A673 (cell line): ENCODE data around the gene OTOGL. TPM values are rescaled to one million over a fixed set of nuclear protein-coding genes. Genes with fewer than 3 reads are reported as not detected.

ENCODE experiments used
- BruUV-seq: library from RNA; stranded (reverse); fragments of 400-500 nt; replicated peaks from 2 replicates; lab custom pipeline; 2021; lab: Mats Ljungman, UMichigan
- CTCF ChIA-PET: fragments of 300-600 bp; sonication (Branson Sonifier 250); formaldehyde crosslinking; loops from one replicate; lab custom pipeline; 2022; ENCODE audit warnings: antibody characterized with exemption; lab: Charles Lee
- POLR2A ChIA-PET: fragments of 300-600 bp; sonication (Branson Sonifier 250); formaldehyde crosslinking; loops from one replicate; lab custom pipeline; 2022; ENCODE audit warnings: antibody characterized with exemption; ENCODE audit not compliant: low non-redundant PET; lab: Charles Lee
- DNase-seq: peaks from one replicate; pipeline ENCODE4 v3.0.0-alpha.2; 2015; ENCODE audit warnings: low spot score
- H3K27ac ChIP-seq: fragments of 200-600 bp; sonication (generic); 2 replicates; pipeline ENCODE4 v1.5.1; 2016; ENCODE audit warnings: mixed run types, low read depth, mild to moderate bottlenecking, mixed read lengths, antibody characterized with exemption, low read length; ENCODE audit not compliant: poor library complexity, severe bottlenecking
- H3K27me3 ChIP-seq: fragments of 200-600 bp; sonication (generic); replicated peaks from 2 replicates; pipeline ENCODE4 v1.6.1; 2017; ENCODE audit warnings: mixed run types, low read depth, mild to moderate bottlenecking, mixed read lengths, antibody characterized with exemption, low read length; ENCODE audit not compliant: insufficient read depth, poor library complexity
- H3K36me3 ChIP-seq: fragments of 200-600 bp; sonication (generic); 2 replicates; pipeline ENCODE4 v1.6.1; 2016; ENCODE audit warnings: mixed run types, mild to moderate bottlenecking, mixed read lengths, antibody characterized with exemption, low read length; ENCODE audit not compliant: insufficient read depth, poor library complexity, severe bottlenecking
- H3K4me1 ChIP-seq: fragments of 200-600 bp; sonication (generic); 2 replicates; pipeline ENCODE4 v1.6.1; 2017; ENCODE audit warnings: mixed run types, mild to moderate bottlenecking, mixed read lengths, antibody characterized with exemption, low read length; ENCODE audit not compliant: insufficient read depth, poor library complexity, severe bottlenecking
- H3K4me3 ChIP-seq: fragments of 200-600 bp; sonication (generic); 2 replicates; pipeline ENCODE4 v1.5.1; 2016; ENCODE audit warnings: low read depth, mixed run types, mild to moderate bottlenecking, mixed read lengths, low read length; ENCODE audit not compliant: poor library complexity, severe bottlenecking
- H3K9me3 ChIP-seq: fragments of 200-600 bp; sonication (generic); 2 replicates; pipeline ENCODE4 v1.6.1; 2016; ENCODE audit warnings: mixed run types, low read depth, mild to moderate bottlenecking, mixed read lengths, antibody characterized with exemption, low read length; ENCODE audit not compliant: poor library complexity, severe bottlenecking
- EZH2 ChIP-seq: fragments of 200-600 bp; sonication (generic); IDR thresholded peaks from 2 replicates; pipeline ENCODE4 v1.6.1; 2017; ENCODE audit warnings: borderline replicate concordance, low read depth, mild to moderate bottlenecking, mixed read lengths, antibody characterized with exemption, low read length; ENCODE audit not compliant: poor library complexity, severe bottlenecking
- intact Hi-C: fragments of 100-400 bp; cut with micrococcal nuclease; formaldehyde crosslinking; loops from one replicate; pipeline ENCODE4 v1.10.0; 2022; ENCODE audit not compliant: unreplicated experiment
- total RNA-seq: library from RNA; stranded (reverse); gene quantifications from 2 replicates; pipeline ENCODE4 v1.2.3, GENCODE V29; 2021
- TF ChIP-seq, protein P1 (sequence below): fragments of 300-800, 200-600 bp; sonication (generic); conservative IDR thresholded peaks from 2 replicates; pipeline ENCODE4 v1.5.1; 2017; ENCODE audit warnings: low read depth, mild to moderate bottlenecking, antibody characterized with exemption, low read length, moderate library complexity, mixed read lengths

Gene OTOGL
- total RNA-seq, 1 experiment from 2014 or later: 0.73 TPM

DNA sequence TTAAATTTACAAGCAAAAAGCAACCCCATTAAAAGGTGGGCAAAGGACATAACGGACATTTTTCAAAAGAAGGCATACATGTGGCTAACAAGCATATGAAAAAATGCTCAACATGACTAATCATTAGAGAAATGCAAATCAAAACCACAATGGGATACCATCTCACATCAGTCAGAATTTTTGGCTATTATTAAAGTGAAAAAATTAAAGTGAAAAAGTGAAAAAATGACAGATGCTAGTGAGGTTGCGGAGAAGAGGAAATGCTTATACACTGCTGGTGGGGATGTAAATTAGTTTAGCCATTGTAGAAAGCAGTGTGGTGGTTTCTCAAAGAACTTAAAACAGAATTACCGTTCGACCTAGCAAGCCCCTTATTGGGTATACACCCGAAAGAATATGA lies 7.9 kb downstream of the OTOGL start:
- BruUV-seq: no TSS peak
- no peaks in the 10 kb centered on the region for H3K27me3 ChIP-seq
- no peak overlapping the region for H3K27ac ChIP-seq
- intact Hi-C loops: no loop called here
- H3K4me3 ChIP-seq: no peak overlapping the region
- no peak for DNase-seq
- TF ChIP-seq, protein P1, sequence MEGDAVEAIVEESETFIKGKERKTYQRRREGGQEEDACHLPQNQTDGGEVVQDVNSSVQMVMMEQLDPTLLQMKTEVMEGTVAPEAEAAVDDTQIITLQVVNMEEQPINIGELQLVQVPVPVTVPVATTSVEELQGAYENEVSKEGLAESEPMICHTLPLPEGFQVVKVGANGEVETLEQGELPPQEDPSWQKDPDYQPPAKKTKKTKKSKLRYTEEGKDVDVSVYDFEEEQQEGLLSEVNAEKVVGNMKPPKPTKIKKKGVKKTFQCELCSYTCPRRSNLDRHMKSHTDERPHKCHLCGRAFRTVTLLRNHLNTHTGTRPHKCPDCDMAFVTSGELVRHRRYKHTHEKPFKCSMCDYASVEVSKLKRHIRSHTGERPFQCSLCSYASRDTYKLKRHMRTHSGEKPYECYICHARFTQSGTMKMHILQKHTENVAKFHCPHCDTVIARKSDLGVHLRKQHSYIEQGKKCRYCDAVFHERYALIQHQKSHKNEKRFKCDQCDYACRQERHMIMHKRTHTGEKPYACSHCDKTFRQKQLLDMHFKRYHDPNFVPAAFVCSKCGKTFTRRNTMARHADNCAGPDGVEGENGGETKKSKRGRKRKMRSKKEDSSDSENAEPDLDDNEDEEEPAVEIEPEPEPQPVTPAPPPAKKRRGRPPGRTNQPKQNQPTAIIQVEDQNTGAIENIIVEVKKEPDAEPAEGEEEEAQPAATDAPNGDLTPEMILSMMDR: no peak
- no peak for TF ChIP-seq EZH2
- H3K4me1 ChIP-seq: no peaks in the 10 kb centered on the region
- H3K36me3 ChIP-seq: no peaks in the 10 kb centered on the region
- no peaks in the 10 kb centered on the region for H3K9me3 ChIP-seq
- CTCF ChIA-PET: no interaction called here
- POLR2A ChIA-PET: no interaction called here

GRCh38 chr12:80116735-80117134 lies 17.4 kb downstream of the OTOGL start:
- TF ChIP-seq EZH2: no peak
- TF ChIP-seq, protein P1: no peak
- Histone ChIP-seq H3K27ac (no peak overlapping the region), H3K9me3 (no peaks in the 10 kb centered on the region), H3K4me3 (no peak overlapping the region), H3K4me1 (no peaks in the 10 kb centered on the region), H3K36me3 (no peaks in the 10 kb centered on the region), H3K27me3 (no peaks in the 10 kb centered on the region)
- ChIA-PET CTCF (no interaction called here), POLR2A (no interaction called here)
- no TSS peak for BruUV-seq
- intact Hi-C loops: no loop called here
- no peak for DNase-seq

- CTCF ChIA-PET: no interaction called here
- H3K27ac ChIP-seq: no peak overlapping the region
- no peaks in the 10 kb centered on the region for H3K4me1 ChIP-seq
- no peaks in the 10 kb centered on the region for H3K36me3 ChIP-seq
- TF ChIP-seq EZH2: no peak
- TF ChIP-seq, protein P1: no peak
- BruUV-seq: no TSS peak
- intact Hi-C loops: no loop called here
- no peak for DNase-seq
- H3K4me3 ChIP-seq: no peak overlapping the region
- no peaks in the 10 kb centered on the region for H3K9me3 ChIP-seq
- no peaks in the 10 kb centered on the region for H3K27me3 ChIP-seq
- POLR2A ChIA-PET: no interaction called here
These were observed 19.4 kb downstream of the OTOGL start for GRCh38 chr12:80118565-80119324.
